Activated T-helper 2 cell treated with anti-CD3 and anti-CD28 coated beads, Interferon-gamma antibody, Interleukin-2, Interleukin-4, amounts not matched to agents 10 μg/mL and 5 μg/mL and 100 μg/mL, durations not matched to agents 14 hours and 24 hours and 36 hours (primary cell): ENCODE results near the gene SPATA12. TPM values are rescaled to one million over a fixed set of nuclear protein-coding genes. Genes with fewer than 3 reads are reported as not detected.

ENCODE experiments used
- DNase-seq: peaks from one replicate; pipeline ENCODE4 v3.0.0; 2021; ENCODE audit warnings: low spot score
- H3K27ac Mint-ChIP-seq: one replicate; pipeline ENCODE4 v1.8.0; 2021; ENCODE audit warnings: mixed read lengths
- H3K27me3 Mint-ChIP-seq: one replicate; pipeline ENCODE4 v1.8.0; 2021; ENCODE audit warnings: low read depth, mixed read lengths
- H3K36me3 Mint-ChIP-seq: one replicate; pipeline ENCODE4 v1.8.0; 2021; ENCODE audit warnings: low read depth, mixed read lengths
- H3K4me1 Mint-ChIP-seq: one replicate; pipeline ENCODE4 v1.8.0; 2021; ENCODE audit warnings: low read depth, mixed read lengths
- H3K4me3 Mint-ChIP-seq: one replicate; pipeline ENCODE4 v1.8.0; 2021; ENCODE audit warnings: low read depth, mild to moderate bottlenecking, moderate library complexity, mixed read lengths
- H3K9me3 Mint-ChIP-seq: one replicate; pipeline ENCODE4 v1.8.0; 2021; ENCODE audit warnings: mixed read lengths
- intact Hi-C: fragments of 100-400 bp; cut with micrococcal nuclease; formaldehyde crosslinking; loops from one replicate; pipeline ENCODE4 v1.15.1; 2023
- total RNA-seq: library from RNA; stranded (reverse); gene quantifications from 2 replicates; pipeline ENCODE4 v1.2.3, GENCODE V29; 2022

Gene SPATA12
- total RNA-seq, 1 donor from 2014 or later: not detected

DNA sequence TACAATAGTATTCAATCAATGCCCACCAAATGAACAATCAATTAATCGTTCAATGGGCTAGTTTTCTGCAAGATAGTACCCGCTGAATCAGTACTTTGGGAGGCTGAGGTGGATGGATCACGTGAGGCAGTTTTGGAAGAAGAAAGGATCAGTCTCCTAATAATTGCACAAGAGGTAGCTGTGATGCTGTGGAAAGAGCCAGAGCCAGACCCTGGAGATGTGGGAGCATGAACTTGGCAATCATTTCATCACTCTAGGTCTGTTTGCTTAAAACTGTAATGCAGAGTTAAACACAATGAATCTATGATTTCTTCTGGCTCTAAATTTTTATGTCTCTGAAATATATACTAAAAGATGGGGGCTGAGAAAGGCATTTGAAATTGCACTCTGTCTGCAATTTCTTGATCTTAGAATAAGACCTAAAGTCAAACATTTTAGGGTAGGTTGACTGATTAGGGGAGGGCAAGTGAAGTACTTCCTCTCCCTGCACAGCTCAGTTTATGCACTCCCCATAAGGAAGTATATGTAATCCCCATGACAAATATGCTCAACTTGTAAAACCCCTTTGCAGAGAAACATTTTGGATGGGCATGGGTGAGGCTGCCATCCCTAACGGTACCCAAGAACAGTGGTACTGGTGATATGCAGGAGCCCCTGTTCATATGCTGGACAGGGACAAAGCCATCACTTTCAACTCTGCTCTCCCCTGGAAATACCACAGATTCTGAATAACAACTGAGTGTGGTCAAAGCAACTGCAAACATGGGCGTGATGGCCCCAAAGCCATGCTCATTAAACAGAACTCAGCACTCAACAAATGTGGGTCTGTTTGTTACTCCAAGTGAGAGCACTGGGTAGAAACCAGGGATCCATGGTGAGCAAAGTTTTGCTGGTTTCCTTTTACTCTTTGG lies 28.6 kb upstream of the SPATA12 start:
- Mint-ChIP-seq H3K9me3 (no peaks in the 10 kb centered on the region), H3K27me3 (peaks cover 10% of the 10 kb centered on the region), H3K27ac (no peak overlapping the region), H3K4me3 (no peak overlapping the region), H3K36me3 (no peaks in the 10 kb centered on the region), H3K4me1 (no peaks in the 10 kb centered on the region)
- intact Hi-C loops: no loop called here
- no peak for DNase-seq

DNA sequence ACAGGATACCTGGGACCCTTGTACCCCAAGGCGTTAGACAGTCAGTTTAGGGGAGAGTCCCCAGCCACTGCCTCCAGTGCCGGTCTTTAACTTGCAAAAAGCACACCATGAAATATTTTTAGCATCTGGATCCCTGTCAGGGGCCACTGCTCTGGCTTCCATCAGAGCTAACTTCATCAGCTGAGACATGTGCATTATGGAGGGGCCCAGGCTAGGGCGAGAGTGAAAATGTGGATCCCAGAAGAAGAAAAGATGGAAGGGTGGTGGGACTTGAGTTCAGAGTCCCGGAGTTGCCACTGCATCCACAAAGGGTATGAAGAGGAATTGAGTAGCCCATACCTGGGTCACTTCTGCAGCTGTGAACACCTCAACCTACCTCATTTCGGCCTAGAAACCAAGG lies 23.5 kb upstream of the SPATA12 start:
- DNase-seq: no peak
- no peaks in the 10 kb centered on the region for H3K9me3 Mint-ChIP-seq
- H3K27me3 Mint-ChIP-seq: peaks cover 13% of the 10 kb centered on the region
- H3K4me3 Mint-ChIP-seq: no peak overlapping the region
- intact Hi-C loops: no loop called here
- no peak overlapping the region for H3K27ac Mint-ChIP-seq
- H3K36me3 Mint-ChIP-seq: no peaks in the 10 kb centered on the region
- peaks cover 2% of the 10 kb centered on the region for H3K4me1 Mint-ChIP-seq

DNA sequence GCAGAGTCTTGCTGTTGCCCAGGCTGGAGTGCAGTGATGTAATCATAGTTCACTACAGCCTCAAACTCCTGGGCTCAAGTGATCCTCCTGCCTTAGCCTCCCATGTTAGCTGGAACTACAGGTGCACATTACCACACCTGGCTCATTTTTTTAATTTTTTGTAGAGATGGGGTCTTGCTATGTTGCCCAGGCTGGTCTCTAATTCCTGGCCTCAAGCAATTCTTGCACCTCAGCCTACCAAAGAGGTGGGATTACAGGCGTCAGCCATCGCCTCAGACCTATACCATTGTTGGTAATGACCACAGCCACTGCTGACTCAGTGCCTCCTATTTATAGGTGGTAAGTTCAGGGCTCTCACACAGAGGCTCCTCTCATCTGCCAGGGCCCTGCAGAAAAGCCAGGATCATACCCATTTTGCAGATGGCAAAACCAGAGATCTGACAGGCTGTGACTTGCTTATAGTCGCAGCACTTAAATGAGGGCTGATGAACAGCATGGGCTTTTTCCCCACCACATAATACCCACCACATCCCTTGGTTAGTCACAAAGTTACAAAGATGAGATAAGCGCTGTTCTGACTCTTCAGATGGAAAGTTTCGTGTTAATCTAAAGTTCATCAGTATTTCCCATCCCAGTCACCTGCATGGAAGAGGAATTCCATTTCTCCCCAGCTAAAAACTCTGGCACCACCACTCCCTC lies 21.8 kb upstream of the SPATA12 start:
- H3K4me3 Mint-ChIP-seq: no peak overlapping the region
- H3K36me3 Mint-ChIP-seq: no peaks in the 10 kb centered on the region
- DNase-seq: no peak
- H3K27me3 Mint-ChIP-seq: peaks cover 4% of the 10 kb centered on the region
- peaks cover 2% of the 10 kb centered on the region for H3K4me1 Mint-ChIP-seq
- no peak overlapping the region for H3K27ac Mint-ChIP-seq
- H3K9me3 Mint-ChIP-seq: no peaks in the 10 kb centered on the region
- intact Hi-C loops: no loop called here

DNA sequence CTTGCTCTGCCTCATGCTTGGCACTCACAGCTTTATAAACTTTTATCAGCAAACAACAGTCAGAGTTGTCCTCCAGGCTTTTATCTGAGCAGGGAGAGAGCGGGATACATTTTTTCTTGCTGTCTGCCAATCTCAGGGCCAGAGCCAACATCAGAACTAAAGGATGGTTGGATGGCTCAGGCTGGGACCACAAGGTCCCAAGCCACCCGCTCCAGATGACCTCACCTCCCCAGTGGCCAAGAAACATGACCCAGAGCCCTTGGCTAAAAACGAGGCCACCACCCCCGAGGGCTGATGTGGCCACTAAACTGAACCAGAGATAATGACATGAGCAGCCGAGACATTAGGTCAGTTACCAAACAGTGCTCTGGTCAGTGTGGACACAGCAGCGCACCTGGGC lies 18.8 kb upstream of the SPATA12 start:
- DNase-seq: no peak
- no peaks in the 10 kb centered on the region for H3K36me3 Mint-ChIP-seq
- peaks cover 4% of the 10 kb centered on the region for H3K27me3 Mint-ChIP-seq
- peaks cover 2% of the 10 kb centered on the region for H3K4me1 Mint-ChIP-seq
- H3K27ac Mint-ChIP-seq: no peak overlapping the region
- H3K9me3 Mint-ChIP-seq: no peaks in the 10 kb centered on the region
- no peak overlapping the region for H3K4me3 Mint-ChIP-seq
- intact Hi-C loops: no loop called here

DNA sequence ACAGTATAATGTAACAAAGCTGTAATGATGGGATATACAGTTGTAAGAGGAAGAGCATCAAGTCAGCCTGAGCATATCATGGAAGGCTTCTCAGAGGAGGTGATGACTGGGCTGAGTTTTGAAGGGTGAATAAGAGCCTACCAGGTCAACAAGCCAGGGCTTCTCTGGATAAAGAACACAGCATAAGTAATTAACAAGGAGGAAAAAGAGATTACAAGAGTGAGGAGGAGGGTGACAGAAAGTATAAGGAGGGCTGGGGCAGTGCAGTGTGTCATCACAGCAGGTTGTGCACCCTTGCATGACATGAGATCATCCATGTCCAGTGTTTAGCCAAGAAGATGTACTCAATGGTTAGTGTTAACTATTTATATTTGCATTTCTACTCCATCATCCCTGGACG lies 16.9 kb upstream of the SPATA12 start:
- no peak for DNase-seq
- H3K4me1 Mint-ChIP-seq: peaks cover 2% of the 10 kb centered on the region
- no peaks in the 10 kb centered on the region for H3K9me3 Mint-ChIP-seq
- no peaks in the 10 kb centered on the region for H3K36me3 Mint-ChIP-seq
- no peak overlapping the region for H3K27ac Mint-ChIP-seq
- intact Hi-C loops: no loop called here
- peaks cover 14% of the 10 kb centered on the region for H3K27me3 Mint-ChIP-seq
- H3K4me3 Mint-ChIP-seq: no peak overlapping the region

DNA sequence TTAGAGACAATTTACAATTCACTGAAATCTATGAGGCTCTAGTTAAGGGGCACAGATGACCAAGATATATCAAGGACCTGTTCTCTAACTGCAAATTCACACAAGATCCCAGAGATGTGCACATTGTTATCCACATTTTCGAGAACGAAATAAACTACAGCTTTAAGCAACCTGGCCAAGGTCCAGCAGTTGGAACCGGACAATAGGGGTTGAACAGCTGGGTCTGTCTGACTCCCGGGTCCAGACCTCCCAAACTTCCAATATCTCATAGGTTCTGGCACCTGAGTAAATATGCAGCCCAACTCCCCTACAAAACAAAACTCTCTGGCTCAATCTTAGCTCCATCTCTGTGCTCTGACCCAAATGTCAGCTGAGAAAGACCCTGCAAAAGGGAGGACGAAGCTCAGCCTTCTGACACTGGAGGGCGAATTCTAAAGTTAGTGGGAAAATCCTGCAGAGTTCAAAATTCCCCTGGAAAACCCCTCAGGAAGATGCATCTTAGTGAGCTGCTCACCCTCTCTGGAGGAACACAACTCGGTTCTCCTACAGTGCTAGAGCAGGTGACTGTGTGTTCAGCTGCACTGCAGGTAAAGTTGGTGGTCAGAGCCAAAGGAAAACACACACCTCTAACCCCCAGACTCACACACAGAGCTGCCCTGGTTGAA lies 14.2 kb upstream of the SPATA12 start:
- no peaks in the 10 kb centered on the region for H3K36me3 Mint-ChIP-seq
- H3K27me3 Mint-ChIP-seq: peaks cover 10% of the 10 kb centered on the region
- no peaks in the 10 kb centered on the region for H3K9me3 Mint-ChIP-seq
- DNase-seq: no peak
- no peak overlapping the region for H3K4me3 Mint-ChIP-seq
- no peaks in the 10 kb centered on the region for H3K4me1 Mint-ChIP-seq
- H3K27ac Mint-ChIP-seq: no peak overlapping the region
- intact Hi-C loops: no loop called here

DNA sequence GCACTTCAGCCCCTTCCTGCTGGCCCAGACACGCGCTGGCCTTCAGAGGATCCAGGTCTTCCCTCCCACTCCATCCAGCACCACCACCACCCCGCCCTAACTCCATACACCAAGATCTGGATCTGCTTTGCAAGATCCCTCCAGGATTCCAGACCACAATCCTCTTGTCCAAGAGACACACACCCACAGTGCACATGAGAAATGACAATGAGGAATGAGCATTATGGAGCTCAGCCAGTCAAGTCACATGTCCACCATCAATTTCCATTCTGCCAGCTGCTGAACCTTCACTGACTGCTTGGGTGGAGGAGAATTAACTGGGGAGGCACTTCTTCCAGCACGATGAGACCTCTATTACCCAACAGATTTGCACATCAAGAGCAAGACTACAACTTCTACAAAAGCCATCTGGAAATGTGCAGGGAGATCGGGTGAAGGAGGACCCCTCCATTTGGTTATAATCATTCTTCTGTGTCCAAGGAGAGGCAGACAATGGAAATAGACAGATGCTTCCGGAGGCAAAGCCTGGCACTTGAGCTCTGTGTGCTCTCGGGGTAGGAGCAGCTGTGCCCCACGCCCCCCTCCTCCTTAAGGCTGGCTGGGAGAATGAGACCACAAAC lies 12.3 kb upstream of the SPATA12 start:
- Mint-ChIP-seq H3K4me3 (no peak overlapping the region), H3K36me3 (no peaks in the 10 kb centered on the region), H3K4me1 (no peaks in the 10 kb centered on the region), H3K27me3 (peaks cover 10% of the 10 kb centered on the region), H3K9me3 (no peaks in the 10 kb centered on the region), H3K27ac (no peak overlapping the region)
- intact Hi-C loops: no loop called here
- DNase-seq: no peak

DNA sequence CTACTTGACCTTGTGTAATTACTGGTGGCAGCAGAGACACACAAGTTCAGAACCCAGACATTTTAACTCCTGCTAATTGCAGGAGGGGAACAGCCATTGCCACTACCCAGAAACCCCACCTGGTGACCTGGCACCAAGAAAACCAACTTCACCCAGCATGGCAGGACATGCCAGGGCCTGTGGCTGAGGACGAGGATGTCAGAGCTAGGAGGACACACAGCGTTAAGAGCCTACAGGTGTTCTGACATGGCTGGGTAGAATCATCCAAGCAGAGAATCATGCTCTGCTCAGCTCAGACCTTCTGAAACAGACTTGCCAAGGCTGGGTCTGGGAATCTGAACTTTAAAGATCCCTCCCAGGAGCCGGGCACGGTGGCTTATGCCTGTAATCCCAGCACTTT lies 11.7 kb upstream of the SPATA12 start:
- Mint-ChIP-seq H3K27me3 (peaks cover 10% of the 10 kb centered on the region), H3K36me3 (no peaks in the 10 kb centered on the region), H3K4me3 (no peak overlapping the region), H3K27ac (no peak overlapping the region), H3K4me1 (no peaks in the 10 kb centered on the region), H3K9me3 (no peaks in the 10 kb centered on the region)
- DNase-seq: no peak
- intact Hi-C loops: no loop called here

DNA sequence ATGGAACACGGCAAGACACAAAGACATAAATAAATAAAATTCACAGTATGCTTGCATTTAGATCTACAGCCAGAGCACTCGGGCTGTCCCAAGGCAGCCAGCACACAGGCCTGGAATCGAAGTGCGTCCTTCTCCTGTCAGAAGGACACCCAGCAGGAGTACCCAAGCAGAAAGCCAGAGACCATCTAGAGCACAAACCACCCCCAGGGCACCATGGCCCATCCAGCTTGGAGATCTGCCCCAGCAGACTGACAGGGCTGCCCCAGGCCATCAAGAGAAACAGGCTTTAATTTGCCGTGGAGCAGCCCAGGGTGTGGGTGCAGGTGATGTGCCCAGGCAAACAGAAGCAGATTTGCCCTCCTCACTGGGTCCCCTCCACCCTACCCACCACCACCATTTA lies 7.8 kb upstream of the SPATA12 start:
- Mint-ChIP-seq H3K36me3 (no peaks in the 10 kb centered on the region), H3K27ac (no peak overlapping the region), H3K4me3 (no peak overlapping the region), H3K9me3 (no peaks in the 10 kb centered on the region), H3K4me1 (peaks cover 5% of the 10 kb centered on the region), H3K27me3 (peaks cover 5% of the 10 kb centered on the region)
- no peak for DNase-seq
- intact Hi-C loops: no loop called here

DNA sequence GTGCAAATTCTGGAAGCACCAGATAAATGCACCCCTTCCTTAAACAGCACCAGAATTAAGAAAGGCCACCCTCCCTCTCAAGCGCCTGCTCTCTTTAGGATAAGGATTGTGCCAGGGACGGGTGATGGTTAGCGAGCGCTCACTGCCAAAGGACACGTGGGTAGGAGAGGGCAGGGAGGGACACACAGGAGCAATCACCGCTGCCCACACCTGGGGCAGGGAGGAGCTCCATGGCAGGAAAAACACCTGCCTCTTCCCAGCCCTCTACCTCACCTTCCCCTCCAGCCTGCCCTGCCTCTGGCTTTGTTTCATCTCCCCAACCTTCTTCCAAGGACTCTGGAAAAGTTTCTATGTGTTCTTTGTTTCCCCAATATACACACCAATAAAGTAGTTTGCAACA lies 7.3 kb upstream of the SPATA12 start:
- peaks cover 5% of the 10 kb centered on the region for H3K4me1 Mint-ChIP-seq
- no peak overlapping the region for H3K27ac Mint-ChIP-seq
- intact Hi-C loops: no loop called here
- H3K27me3 Mint-ChIP-seq: peaks cover 1% of the 10 kb centered on the region
- no peak overlapping the region for H3K4me3 Mint-ChIP-seq
- H3K9me3 Mint-ChIP-seq: no peaks in the 10 kb centered on the region
- H3K36me3 Mint-ChIP-seq: no peaks in the 10 kb centered on the region
- DNase-seq: no peak

DNA sequence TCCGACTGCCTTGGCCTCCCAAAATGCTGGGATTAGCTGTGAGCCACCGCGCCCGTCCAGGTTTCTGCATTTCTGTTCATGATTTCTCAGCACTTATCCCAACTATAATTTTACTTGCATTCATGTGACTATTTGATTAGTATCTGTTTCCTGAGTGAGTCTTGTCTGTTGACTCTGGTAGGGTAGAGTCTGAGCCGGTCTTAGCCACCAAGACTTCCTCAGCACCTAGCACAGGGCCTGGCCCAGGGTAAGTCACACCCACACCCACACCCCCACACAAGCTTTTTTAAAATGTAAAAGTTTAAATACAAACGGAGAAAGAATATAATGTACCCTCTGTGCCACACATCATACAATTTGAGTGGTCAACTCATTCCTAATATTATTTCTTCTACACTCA lies 3.1 kb upstream of the SPATA12 start:
- no peak overlapping the region for H3K27ac Mint-ChIP-seq
- no peak overlapping the region for H3K4me3 Mint-ChIP-seq
- H3K27me3 Mint-ChIP-seq: no peaks in the 10 kb centered on the region
- DNase-seq: no peak
- intact Hi-C loops: no loop called here
- no peaks in the 10 kb centered on the region for H3K36me3 Mint-ChIP-seq
- H3K4me1 Mint-ChIP-seq: peaks cover 5% of the 10 kb centered on the region
- H3K9me3 Mint-ChIP-seq: no peaks in the 10 kb centered on the region

DNA sequence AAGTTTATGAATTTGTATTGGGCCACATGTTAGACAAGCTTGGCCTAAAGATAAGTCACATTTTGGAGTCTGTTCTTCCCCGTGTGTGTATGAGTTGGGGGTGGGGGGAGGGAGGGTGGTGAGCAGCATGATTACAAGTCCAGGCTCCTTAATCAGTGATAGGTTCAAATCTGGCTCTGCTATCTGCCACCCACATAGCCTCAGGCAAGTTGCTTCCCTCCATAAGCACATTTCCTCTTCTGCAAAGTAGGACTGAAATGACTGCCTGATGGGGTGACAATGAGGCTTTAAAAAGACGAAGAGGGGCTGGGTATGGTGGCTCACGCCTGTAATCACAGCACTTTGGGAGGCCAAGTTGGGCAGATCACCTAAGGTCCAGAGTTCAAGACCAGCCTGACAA lies 1.1 kb upstream of the SPATA12 start:
- Mint-ChIP-seq H3K36me3 (no peaks in the 10 kb centered on the region), H3K4me1 (peaks cover 5% of the 10 kb centered on the region), H3K27ac (no peak overlapping the region), H3K27me3 (no peaks in the 10 kb centered on the region), H3K4me3 (no peak overlapping the region), H3K9me3 (no peaks in the 10 kb centered on the region)
- DNase-seq: no peak
- intact Hi-C loops: no loop called here
